K562 (cell line): ENCODE measurements around the gene KRTAP10-11. TPM values are rescaled to one million over a fixed set of nuclear protein-coding genes. Genes with fewer than 3 reads are reported as not detected.

Experiments
- ATAC-seq: fragments of 200-7000 bp; cut with Tn5 transposase; 3 replicates; pipeline ENCODE4 v1.9.1; 2020; ENCODE audit warnings: moderate library complexity
- BruUV-seq: library from RNA; stranded (reverse); fragments of 400-500 nt; replicated peaks from 2 replicates; lab custom pipeline; 2021; lab: Mats Ljungman, UMichigan
- CTCF ChIA-PET: fragments of 300-600 bp; formaldehyde crosslinking; extraction: SDS; loops from one replicate; lab custom pipeline; 2021; ENCODE audit warnings: low intra/inter-chr PET ratio; lab: Yijun Ruan, JAX
- POLR2A ChIA-PET: fragments of 300-600, 350-650 bp; sonication (Branson Sonifier 250); formaldehyde crosslinking; extraction: SDS; loops from one replicate; lab custom pipeline; 2021; ENCODE audit warnings: antibody characterized with exemption, inconsistent platforms; lab: Yijun Ruan, JAX
- DNase-seq, 4 experiments: peaks; one replicate each; pipeline versions ENCODE4 v3.0.0 to v3.0.0-alpha.2; 2011 to 2018; ENCODE audit warnings: low spot score in 3 of 4, mixed read lengths in 3 of 4; ENCODE audit errors: extremely low read depth in 1 of 4
- FAIRE-seq: peaks from 2 replicates; lab custom pipeline; 2011; peaks lifted over from hg19 to GRCh38; lab: Jason Lieb, UNC
- H2AFZ ChIP-seq: 2 replicates; pipeline ENCODE4 v1.6.0; 2011; ENCODE audit warnings: low read depth, low read length, control low read depth, inconsistent platforms
- H3K27ac ChIP-seq: fragments of 200-600 bp; 3 replicates; pipeline ENCODE4 v1.8.0; 2011; ENCODE audit warnings: low read depth, mild to moderate bottlenecking, control low read depth, inconsistent platforms, low read length, moderate library complexity, mixed read lengths; ENCODE audit errors: extremely low read depth
- H3K27me3 ChIP-seq, 2 experiments: fragments of 300-600 bp in 1 of 2; 2 replicates in 1 of 2; 3 replicates in 1 of 2; pipeline versions ENCODE4 v1.6.0 to v1.8.0; 2011; ENCODE audit warnings: inconsistent platforms in 2 of 2, low read length in 2 of 2, mild to moderate bottlenecking in 1 of 2, mixed read lengths in 1 of 2, moderate library complexity in 1 of 2; ENCODE audit not compliant: control insufficient read depth in 2 of 2, insufficient read depth in 2 of 2
- H3K36me3 ChIP-seq: fragments of 300-600 bp; 3 replicates; pipeline ENCODE4 v1.8.0; 2011; ENCODE audit warnings: mild to moderate bottlenecking, low read length, inconsistent platforms; ENCODE audit not compliant: control insufficient read depth, insufficient read depth
- H3K4me1 ChIP-seq, 2 experiments: fragments of 200-600 bp in 1 of 2; replicated peaks in 1 of 2; 2 replicates in 1 of 2; 3 replicates in 1 of 2; pipeline versions ENCODE4 v1.5.1 to v1.8.0; 2011; ENCODE audit warnings: inconsistent platforms in 2 of 2, low read length in 2 of 2, mild to moderate bottlenecking in 1 of 2, mixed read lengths in 1 of 2, moderate library complexity in 1 of 2; ENCODE audit not compliant: control insufficient read depth in 2 of 2, insufficient read depth in 2 of 2
- H3K4me2 ChIP-seq: 2 replicates; pipeline ENCODE4 v1.6.1; 2011; ENCODE audit warnings: low read length, control low read depth, inconsistent platforms, mixed read lengths; ENCODE audit not compliant: insufficient read depth
- H3K4me3 ChIP-seq: fragments of 200-600 bp; sonication (generic), shearing (Covaris generic); 2 replicates; pipeline ENCODE4 v1.5.1; 2016; ENCODE audit warnings: control low read depth, inconsistent platforms
- H3K79me2 ChIP-seq: fragments of 200-600 bp; 3 replicates; pipeline ENCODE4 v1.8.0; 2011; ENCODE audit warnings: low read length, inconsistent platforms; ENCODE audit not compliant: control insufficient read depth, insufficient read depth
- H3K9ac ChIP-seq, 2 experiments: 2 replicates each; pipeline versions ENCODE4 v1.6.0 to v1.6.1; 2011; ENCODE audit warnings: low read depth in 2 of 2, low read length in 2 of 2, control low read depth in 1 of 2, inconsistent platforms in 1 of 2, mild to moderate bottlenecking in 1 of 2, mixed read lengths in 1 of 2; ENCODE audit not compliant: insufficient read depth in 1 of 2
- H3K9me1 ChIP-seq: one replicate; pipeline ENCODE4 v1.6.0; 2011; ENCODE audit warnings: inconsistent platforms, mild to moderate bottlenecking, low read length, moderate library complexity; ENCODE audit not compliant: control insufficient read depth, insufficient read depth
- H3K9me3 ChIP-seq: replicated peaks from 2 replicates; pipeline ENCODE4 v1.5.1; 2011; ENCODE audit warnings: low read depth, low read length, inconsistent platforms; ENCODE audit not compliant: control insufficient read depth, insufficient read depth
- H4K20me1 ChIP-seq: replicated peaks from 2 replicates; pipeline ENCODE4 v1.6.1; 2011; ENCODE audit warnings: low read length, inconsistent platforms, mixed read lengths; ENCODE audit not compliant: control insufficient read depth, insufficient read depth
- ATF6 ChIP-seq: sonication (generic); formaldehyde crosslinking; IDR thresholded peaks from 2 replicates; pipeline ENCODE4 v1.4.0; 2020; ENCODE audit warnings: mild to moderate bottlenecking, missing genetic modification reagents
- DPF2 ChIP-seq: fragments of 450-650 bp; IDR thresholded peaks from 2 replicates; pipeline ENCODE4 v1.6.1; 2016
- FOXA1 ChIP-seq: fragments of 450-650 bp; IDR thresholded peaks from 2 replicates; pipeline ENCODE4 v1.6.1; 2016; ENCODE audit warnings: mild to moderate bottlenecking, borderline replicate concordance
- NFATC3 ChIP-seq: fragments of 450-650 bp; IDR thresholded peaks from 2 replicates; pipeline ENCODE4 v1.6.1; 2017; ENCODE audit warnings: mild to moderate bottlenecking
- RB1 ChIP-seq: fragments of 450-650 bp; IDR thresholded peaks from 2 replicates; pipeline ENCODE4 v1.6.1; 2017; ENCODE audit warnings: low read depth, mild to moderate bottlenecking
- SAFB2 ChIP-seq: fragments of 200-400 bp; formaldehyde crosslinking; IDR thresholded peaks from 2 replicates; pipeline ENCODE4 v1.6.1; 2018; ENCODE audit warnings: borderline replicate concordance, low read length, low read depth, moderate library complexity; ENCODE audit not compliant: severe bottlenecking
- ZNF444 ChIP-seq: fragments of 250-450 bp; sonication (Bioruptor Pico); IDR thresholded peaks from 2 replicates; pipeline ENCODE4 v1.4.0; 2020; ENCODE audit warnings: mild to moderate bottlenecking, moderate library complexity
- WGBS: fragments of 100-300 bp; shearing (Covaris generic); methylation state at CpG from one replicate; pipeline ENCODE4 v1.1.6; 2016; ENCODE audit warnings: low coverage, mixed read lengths; ENCODE audit not compliant: insufficient coverage; ENCODE audit errors: missing lambda C conversion rate; 5-methylcytosine and 5-hydroxymethylcytosine counted together
- in situ Hi-C: fragments of 300-500 bp; cut with MboI; formaldehyde crosslinking; loops from 4 replicates; pipeline ENCODE4 v1.15.0; 2018; ENCODE audit warnings: inconsistent platforms, mixed read lengths
- intact Hi-C: fragments of 100-400 bp; cut with micrococcal nuclease; formaldehyde crosslinking; loops from 2 replicates; pipeline ENCODE4 v1.14.2; 2022
- polyA plus RNA-seq, 8 experiments: library from polyadenylated mRNA; depleted of rRNA in 4 of 8; stranded (reverse) in 5 of 8; unstranded in 3 of 8; fragments of >200 nt; fragmentation: Nextera tagmentation in 2 of 8; fragmentation: Illumina TruSeq in 1 of 8; extraction: Ambion mirVana in 2 of 8; extraction: Trizol in 1 of 8; gene quantifications; 2 replicates each; pipeline versions ENCODE4 v1.2.1 to v1.2.3, GENCODE V29; 2011 to 2014; ENCODE audit warnings: inconsistent platforms in 1 of 8, missing spikeins in 1 of 8
- total RNA-seq, 7 experiments: library from RNA; depleted of rRNA in 6 of 7; stranded (reverse); fragments of >200 nt in 6 of 7; fragmentation: Illumina TruSeq in 2 of 7; extraction: Trizol in 2 of 7; gene quantifications; 2 replicates each; pipeline versions ENCODE4 v1.2.1 to v1.2.3, GENCODE V29; 2011 to 2021; ENCODE audit warnings: low replicate concordance in 1 of 7

Gene KRTAP10-11
- total and polyA plus RNA-seq, 9 of the 15 experiments (the other 6 are each of a cell fraction or from before 2014, with no cell fraction given), result not detected

- no TSS peak for BruUV-seq
- H3K36me3 ChIP-seq, result no peaks in the 10 kb centered on the region
- no peak overlapping the region for H3K4me3 ChIP-seq
- DNase-seq, result no peak
- H3K9ac ChIP-seq, result no peak overlapping the region; a peak in 1 of 4 replicates
- H2AFZ ChIP-seq, result no peak overlapping the region
- H3K79me2 ChIP-seq, result no peaks in the 10 kb centered on the region
- ATAC-seq, result no peak
- intact Hi-C loops (no loop called here), in situ Hi-C loops (no loop called here)
- H3K27me3 ChIP-seq, result peaks cover 14 to 44% of the 10 kb centered on the region in 2 experiments; a peak in 4 of 5 replicates
- no peaks in the 10 kb centered on the region; the same call in 1 of the 2 replicates for H3K9me3 ChIP-seq
- WGBS, result 0% methylated on average over 15 of the region's 20 CpGs
- TF ChIP-seq NFATC3, result no peak
- no peak for TF ChIP-seq ZNF444 (CRISPR knock-in tag)
- no peak for TF ChIP-seq DPF2
- no peak for TF ChIP-seq ATF6 (CRISPR knock-in tag)
- no peak for TF ChIP-seq SAFB2
- no peak for TF ChIP-seq FOXA1
- no peak for TF ChIP-seq RB1
- H3K4me1 ChIP-seq, result peaks cover 0 to 10% of the 10 kb centered on the region in 2 experiments; a peak in 2 of 5 replicates
- FAIRE-seq, result no peak
- peaks cover 3% of the 10 kb centered on the region for H3K9me1 ChIP-seq
- ChIA-PET CTCF (no interaction called here), POLR2A (no interaction called here)
- no peak overlapping the region for H3K27ac ChIP-seq
- no peak overlapping the region for H3K4me2 ChIP-seq
- H4K20me1 ChIP-seq, result no peaks in the 10 kb centered on the region
Measured at GRCh38 chr21:44614161-44614631, 32.0 kb upstream of the KRTAP10-11 start.
